Natural killer cell treated with Interleukin-12 subunit alpha and Interleukin-12 subunit beta and Interleukin-15 and Interleukin-18, amount 100 ng/mL, for 72 hours (primary cell): Measurements from ENCODE around the gene PSMC3IP. TPM values are rescaled to one million over a fixed set of nuclear protein-coding genes. Genes with fewer than 3 reads are reported as not detected.
A peak's percentile ranks its signal among the peaks of the same experiment; 100 is the strongest.

Experiments
- ATAC-seq, 2 donors: fragments of 150-1000 bp; cut with Tn5 transposase in 1 of 2; sonication (Bioruptor Pico), chemical (Tn5 transposase) in 1 of 2; 2 replicates each; pipeline ENCODE4 v1.10.0; 2021
- DNase-seq: peaks from one replicate; pipeline ENCODE4 v3.0.0; 2022; ENCODE audit warnings: low spot score
- H3K27ac Mint-ChIP-seq, 2 donors: 1 replicate in 1 of 2; 2 replicates in 1 of 2; pipeline ENCODE4 v1.8.0; 2022; ENCODE audit warnings: mixed read lengths in 2 of 2, mild to moderate bottlenecking in 1 of 2, moderate library complexity in 1 of 2
- H3K27me3 Mint-ChIP-seq, 2 donors: 1 replicate in 1 of 2; 2 replicates in 1 of 2; pipeline ENCODE4 v1.8.0; 2022; ENCODE audit warnings: mixed read lengths in 2 of 2
- H3K36me3 Mint-ChIP-seq: one replicate; pipeline ENCODE4 v1.8.0; 2022; ENCODE audit warnings: mixed read lengths
- H3K4me1 Mint-ChIP-seq, 2 donors: 1 replicate in 1 of 2; 2 replicates in 1 of 2; pipeline ENCODE4 v1.8.0; 2022; ENCODE audit warnings: low read depth in 2 of 2, mixed read lengths in 2 of 2, mild to moderate bottlenecking in 1 of 2
- H3K4me3 Mint-ChIP-seq: one replicate; pipeline ENCODE4 v1.8.0; 2022; ENCODE audit warnings: mixed read lengths
- H3K9me3 Mint-ChIP-seq: 2 replicates; pipeline ENCODE4 v1.8.0; 2022; ENCODE audit warnings: mixed read lengths
- total RNA-seq, 2 donors: library from RNA; stranded (reverse); gene quantifications; one replicate each; pipeline ENCODE4 v1.2.3, GENCODE V29; 2022

The PSMC3IP gene
- total RNA-seq, 2 donors from 2014 or later: 20.7 to 41.3 TPM

DNA sequence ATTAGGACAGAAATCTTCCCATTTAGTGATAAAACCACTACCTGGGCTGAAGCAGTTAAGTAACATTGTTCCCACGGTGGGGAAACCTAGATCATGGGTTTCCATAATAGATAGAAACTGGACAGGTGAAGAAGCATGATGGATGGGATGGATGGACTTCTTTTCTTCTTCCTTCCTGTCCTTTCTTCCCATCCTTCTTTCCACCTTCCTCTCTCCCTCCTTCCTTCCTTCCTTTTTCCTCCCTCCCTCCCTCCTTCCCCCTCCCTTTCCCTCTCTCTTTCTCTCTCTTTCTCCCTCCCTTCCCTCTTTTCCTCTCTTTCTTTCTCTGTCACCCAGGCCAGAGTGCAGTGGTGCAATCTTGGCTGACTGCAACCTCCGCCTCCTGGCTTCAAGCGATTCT lies 3.1 kb downstream of the PSMC3IP start:
- DNase-seq (no peak), ATAC-seq (no peak)
- peaks cover 27% of the 10 kb centered on the region for H3K36me3 Mint-ChIP-seq
- peaks cover 35 to 42% of the 10 kb centered on the region in 2 donors for H3K4me1 Mint-ChIP-seq
- H3K27ac Mint-ChIP-seq: no peak overlapping the region
- H3K27me3 Mint-ChIP-seq: no peaks in the 10 kb centered on the region
- no peaks in the 10 kb centered on the region for H3K9me3 Mint-ChIP-seq
- no peak overlapping the region for H3K4me3 Mint-ChIP-seq

DNA sequence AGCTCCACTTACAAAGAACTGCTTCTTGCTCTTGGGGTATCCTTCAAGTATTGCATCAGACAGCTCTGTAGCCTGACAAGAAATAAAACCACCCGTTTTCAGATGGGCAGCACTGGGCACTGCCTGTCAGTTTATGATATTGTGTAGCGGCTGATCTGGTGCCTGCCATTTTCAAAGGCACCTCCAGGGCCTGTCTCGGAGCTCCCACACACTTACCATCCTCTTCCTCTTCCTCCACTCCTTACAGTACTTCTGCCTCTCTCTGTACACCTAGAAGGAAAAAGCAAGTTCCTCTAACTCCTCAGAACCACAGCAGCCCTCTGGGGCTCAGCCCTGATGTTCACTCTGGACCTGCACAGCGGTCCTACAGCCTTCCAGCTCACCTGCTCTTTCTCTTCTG lies 4.4 kb downstream of the PSMC3IP start:
- no peak for ATAC-seq
- DNase-seq: no peak
- Mint-ChIP-seq H3K36me3 (peaks cover 27% of the 10 kb centered on the region), H3K27ac (peak overlapping the region; percentile 41 to 63), H3K27me3 (no peaks in the 10 kb centered on the region), H3K4me3 (no peak overlapping the region), H3K4me1 (peaks cover 38 to 39% of the 10 kb centered on the region in 2 donors), H3K9me3 (no peaks in the 10 kb centered on the region)

DNA sequence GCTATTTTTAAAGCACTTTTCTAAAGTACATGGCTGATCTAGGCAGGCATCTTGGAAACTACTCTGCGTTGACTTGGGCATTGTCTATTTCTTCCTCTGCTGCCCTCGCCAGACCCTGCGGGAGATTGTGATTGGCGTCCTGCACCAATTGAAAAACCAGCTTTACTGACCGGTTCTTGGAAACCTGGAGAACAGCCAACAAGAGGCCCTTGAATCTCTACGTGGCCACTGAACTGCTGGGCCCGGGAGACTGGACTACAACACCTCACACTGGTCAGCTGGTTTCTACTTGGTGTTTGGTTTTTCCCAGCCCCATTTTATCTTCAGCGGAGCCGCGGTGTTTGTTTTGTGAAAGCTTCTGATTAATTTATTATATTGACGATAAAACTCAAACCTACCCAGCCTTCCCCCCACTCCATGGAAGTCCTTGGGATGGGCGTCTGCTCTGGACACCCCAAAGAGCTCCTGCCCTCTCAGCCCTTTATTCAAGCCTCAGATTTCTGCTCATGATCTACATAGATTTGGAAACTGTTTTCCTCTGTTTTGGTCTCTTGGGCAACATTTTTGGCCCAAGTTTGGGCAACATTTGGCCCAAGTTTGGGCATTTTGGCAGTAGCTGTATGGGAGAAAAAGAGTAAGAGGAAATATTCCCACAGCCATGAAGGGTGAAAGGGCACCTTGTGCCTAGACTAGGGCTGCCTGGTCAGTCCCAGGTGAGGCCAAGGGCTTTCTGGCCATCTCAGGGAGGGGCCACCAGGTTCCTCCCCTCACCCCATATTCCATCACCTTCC lies 5.9 kb downstream of the PSMC3IP start:
- no peaks in the 10 kb centered on the region for H3K9me3 Mint-ChIP-seq
- DNase-seq (no peak), ATAC-seq (no peak)
- peaks cover 23% of the 10 kb centered on the region for H3K36me3 Mint-ChIP-seq
- H3K27me3 Mint-ChIP-seq: no peaks in the 10 kb centered on the region
- no peak overlapping the region for H3K4me3 Mint-ChIP-seq
- H3K27ac Mint-ChIP-seq: peak overlapping the region in 1 of 2 donors; percentile 47
- H3K4me1 Mint-ChIP-seq: peaks cover 33% of the 10 kb centered on the region in 2 donors

DNA sequence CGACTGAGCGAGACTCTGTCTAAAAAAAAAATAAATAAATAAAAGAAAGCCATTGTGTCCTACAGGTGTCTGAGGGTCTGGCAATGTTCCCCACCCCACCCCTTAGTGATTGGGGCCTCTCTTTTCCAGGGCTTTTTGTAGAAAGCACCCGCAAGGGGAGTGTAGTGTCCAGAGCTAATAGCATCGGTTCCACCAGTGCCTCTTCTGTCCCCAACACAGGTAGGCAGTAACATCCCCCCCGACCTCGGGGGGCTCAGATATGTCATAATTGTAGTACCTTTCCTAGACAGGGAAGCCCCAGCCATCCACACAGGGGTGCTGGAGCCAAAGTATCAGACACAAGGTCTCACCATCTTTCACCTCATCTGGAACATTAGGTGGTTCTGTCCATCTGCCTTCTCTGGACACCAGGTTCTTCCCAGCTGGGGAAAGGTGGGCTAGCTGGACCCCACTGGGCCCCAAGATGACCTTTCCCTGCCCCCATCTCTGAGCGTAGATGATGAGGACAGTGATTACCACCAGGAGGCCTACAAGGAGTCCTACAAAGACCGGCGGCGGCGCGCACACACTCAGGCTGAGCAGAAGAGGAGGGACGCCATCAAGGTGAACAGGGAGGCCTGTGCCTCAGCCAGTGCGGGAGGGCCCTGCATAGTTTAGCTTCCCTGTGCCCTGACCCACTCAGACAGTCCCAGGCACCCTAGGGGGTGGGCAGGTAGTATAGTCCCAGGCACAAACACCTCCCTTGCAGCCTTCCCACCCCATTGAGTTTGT lies 9.0 kb downstream of the PSMC3IP start:
- H3K4me3 Mint-ChIP-seq: peak overlapping the region; percentile 96
- H3K27me3 Mint-ChIP-seq: no peaks in the 10 kb centered on the region
- no peak for DNase-seq
- no peak for ATAC-seq
- peak overlapping the region; percentile 87 to 97 for H3K27ac Mint-ChIP-seq
- H3K9me3 Mint-ChIP-seq: no peaks in the 10 kb centered on the region
- peaks cover 27 to 32% of the 10 kb centered on the region in 2 donors for H3K4me1 Mint-ChIP-seq
- H3K36me3 Mint-ChIP-seq: peaks cover 9% of the 10 kb centered on the region

DNA sequence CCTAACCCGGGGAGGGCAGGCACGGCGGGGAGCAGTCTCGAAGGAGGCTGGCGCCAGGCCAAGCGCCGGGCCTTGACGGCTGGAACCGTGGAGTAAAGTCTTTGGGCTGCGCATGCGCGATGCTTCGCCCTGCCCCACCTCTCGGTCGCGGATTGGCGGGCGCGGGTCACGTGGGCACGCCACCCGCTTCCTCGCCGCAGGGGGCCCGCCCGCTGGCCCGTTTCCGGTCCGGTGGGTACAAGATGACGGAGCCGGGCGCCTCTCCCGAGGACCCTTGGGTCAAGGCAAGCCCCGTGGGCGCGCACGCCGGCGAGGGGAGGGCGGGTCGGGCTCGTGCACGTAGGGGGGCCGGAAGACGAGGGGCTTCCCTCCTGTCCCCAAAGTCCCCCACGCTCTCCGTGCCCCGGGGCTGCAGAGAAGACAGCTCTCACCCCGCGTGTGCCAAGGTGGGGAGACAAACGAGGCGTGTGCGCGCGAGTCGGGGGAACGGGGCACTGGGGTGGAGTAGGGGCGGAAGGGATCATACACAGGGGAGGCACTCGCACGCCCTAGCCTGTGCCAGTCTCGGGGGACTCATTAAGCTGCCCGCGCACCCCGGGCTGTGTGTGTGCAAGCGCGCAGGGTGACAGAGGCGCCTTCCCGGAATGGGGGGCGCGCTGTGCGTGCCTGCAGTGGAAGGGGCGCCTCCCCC lies 10.5 kb downstream of the PSMC3IP start, which contains the start of gene MLX:
Gene MLX, plus strand, starts transcription at position 218 of the 691 bp plus-strand sequence. Its CDS starts 25 bp downstream, at position 243.
- DNase-seq (peak; percentile 97), ATAC-seq (peak; percentile 88 to 91)
- Mint-ChIP-seq H3K36me3 (no peaks in the 10 kb centered on the region), H3K4me3 (peak within 1 kb of the TSS; percentile 96), H3K9me3 (no peaks in the 10 kb centered on the region), H3K27me3 (no peaks in the 10 kb centered on the region), H3K4me1 (peaks cover 30% of the 10 kb centered on the region in 2 donors), H3K27ac (peak within 1 kb of the TSS; percentile 87 to 97)

DNA sequence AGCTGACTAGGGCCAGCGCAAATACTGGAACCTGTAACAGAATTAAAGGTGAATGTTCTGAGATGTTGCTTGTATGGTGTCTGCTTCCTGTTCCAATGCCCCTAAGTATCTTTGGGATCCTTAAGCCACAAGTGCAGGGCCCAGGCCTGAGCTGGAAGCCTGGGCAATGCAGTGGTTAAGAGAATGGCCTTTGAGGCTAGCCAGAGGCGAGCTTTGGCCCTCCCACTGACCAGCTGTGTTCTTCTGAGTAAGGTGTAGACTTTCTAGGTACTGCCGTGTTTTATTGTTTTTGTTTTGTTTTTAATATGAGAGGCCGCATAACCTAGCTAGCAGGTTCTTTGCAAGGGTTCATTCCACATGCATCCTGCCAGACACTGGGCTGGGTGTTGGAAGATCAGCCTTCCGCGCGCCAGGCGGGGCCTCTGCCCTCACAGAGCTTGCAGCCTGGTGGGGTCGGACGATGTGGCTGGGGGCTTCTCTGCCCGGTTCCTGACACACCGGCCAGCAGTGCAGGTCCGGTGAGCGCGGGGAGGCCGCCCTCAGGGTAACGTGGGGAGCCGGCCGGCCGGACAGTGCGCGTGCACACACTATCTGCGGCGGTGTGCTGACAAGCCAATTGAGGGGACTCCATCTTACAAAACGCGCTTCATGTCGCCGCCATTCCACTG lies 11.2 kb downstream of the PSMC3IP start:
- Mint-ChIP-seq H3K27ac (peak overlapping the region; percentile 87 to 97), H3K27me3 (no peaks in the 10 kb centered on the region), H3K36me3 (no peaks in the 10 kb centered on the region), H3K4me3 (peak overlapping the region; percentile 96), H3K9me3 (no peaks in the 10 kb centered on the region), H3K4me1 (peaks cover 33 to 36% of the 10 kb centered on the region in 2 donors)
- ATAC-seq (no peak), DNase-seq (no peak)

DNA sequence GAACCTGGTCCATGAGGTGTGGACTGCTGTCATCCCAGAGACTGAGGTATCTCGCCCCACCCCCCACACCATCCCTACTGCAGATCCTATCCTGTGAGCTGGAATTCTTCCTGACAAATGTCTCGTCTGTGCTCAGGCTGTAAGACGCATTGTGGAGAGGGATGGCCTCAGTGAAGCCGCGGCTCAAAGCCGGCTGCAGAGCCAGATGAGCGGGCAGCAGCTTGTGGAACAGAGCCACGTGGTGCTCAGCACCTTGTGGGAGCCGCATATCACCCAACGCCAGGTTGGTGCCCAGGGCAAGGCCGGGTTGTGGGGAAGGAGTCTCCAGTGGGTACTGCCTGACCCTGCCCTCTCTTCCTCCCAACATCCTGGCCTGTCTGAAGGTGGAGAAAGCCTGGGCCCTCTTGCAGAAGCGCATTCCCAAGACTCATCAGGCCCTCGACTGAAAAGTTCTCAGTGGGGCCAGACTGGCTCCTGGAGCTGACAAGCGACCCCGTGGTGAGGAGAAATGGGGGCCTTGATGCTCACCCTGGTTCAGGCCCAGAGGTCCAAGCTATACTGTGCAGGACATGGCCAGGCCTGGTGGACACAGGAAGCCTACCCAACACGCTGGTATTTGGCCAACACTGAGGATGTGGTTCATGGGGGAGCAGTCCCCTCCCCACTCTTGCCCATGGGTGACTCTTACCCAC lies 11.9 kb downstream of the PSMC3IP start:
- peaks cover 33 to 37% of the 10 kb centered on the region in 2 donors for H3K4me1 Mint-ChIP-seq
- H3K27ac Mint-ChIP-seq: peak overlapping the region; percentile 87 to 97
- ATAC-seq: no peak
- no peak overlapping the region for H3K4me3 Mint-ChIP-seq
- H3K27me3 Mint-ChIP-seq: no peaks in the 10 kb centered on the region
- H3K9me3 Mint-ChIP-seq: no peaks in the 10 kb centered on the region
- H3K36me3 Mint-ChIP-seq: no peaks in the 10 kb centered on the region
- DNase-seq: no peak

DNA sequence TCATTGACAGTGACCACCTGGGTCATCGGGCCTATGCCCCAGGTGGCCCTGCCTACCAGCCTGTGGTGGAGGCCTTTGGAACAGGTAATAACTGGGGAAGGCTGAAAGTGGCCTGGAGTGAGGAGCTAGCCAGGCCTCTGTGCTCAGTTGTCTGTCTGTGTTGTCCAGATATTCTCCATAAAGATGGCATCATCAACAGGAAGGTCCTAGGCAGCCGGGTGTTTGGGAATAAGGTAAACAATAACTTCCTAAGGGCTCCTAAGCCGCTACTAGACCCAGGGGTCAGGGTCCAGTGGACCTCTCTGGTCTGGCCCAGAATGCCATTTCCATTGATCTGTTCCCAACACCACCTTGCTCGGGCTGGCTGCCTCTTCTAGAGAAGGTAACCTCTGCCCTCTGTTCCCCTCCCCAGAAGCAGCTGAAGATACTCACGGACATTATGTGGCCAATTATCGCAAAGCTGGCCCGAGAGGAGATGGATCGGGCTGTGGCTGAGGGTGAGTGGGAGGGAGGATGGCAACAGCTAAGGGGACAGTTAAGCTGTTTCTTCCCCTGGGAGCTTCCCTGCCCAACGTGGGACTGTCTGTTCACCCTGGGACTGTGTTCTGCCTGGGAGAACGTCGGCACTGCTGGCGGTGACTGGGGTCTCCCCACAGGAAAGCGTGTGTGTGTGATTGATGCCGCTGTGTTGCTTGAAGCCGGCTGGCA lies 12.6 kb downstream of the PSMC3IP start:
- no peak for DNase-seq
- Mint-ChIP-seq H3K4me3 (peak overlapping the region; percentile 22), H3K27me3 (no peaks in the 10 kb centered on the region), H3K36me3 (no peaks in the 10 kb centered on the region), H3K9me3 (no peaks in the 10 kb centered on the region), H3K27ac (peak overlapping the region; percentile 70 to 91), H3K4me1 (peaks cover 31 to 37% of the 10 kb centered on the region in 2 donors)
- ATAC-seq: no peak

DNA sequence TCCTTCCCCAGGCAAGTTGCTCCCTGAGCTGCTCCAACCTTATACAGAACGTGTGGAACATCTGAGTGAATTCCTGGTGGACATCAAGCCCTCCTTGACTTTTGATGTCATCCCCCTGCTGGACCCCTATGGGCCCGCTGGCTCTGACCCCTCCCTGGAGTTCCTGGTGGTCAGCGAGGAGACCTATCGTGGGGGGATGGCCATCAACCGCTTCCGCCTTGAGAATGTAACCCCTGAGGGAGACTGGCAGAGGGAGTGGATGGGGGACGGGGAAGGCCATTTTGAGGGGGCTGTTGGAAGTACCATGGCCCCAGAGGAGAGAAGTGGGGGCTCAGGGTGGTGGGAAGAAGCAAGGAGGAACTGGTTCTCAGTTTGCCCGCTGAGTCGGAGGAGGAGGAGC lies 13.6 kb downstream of the PSMC3IP start:
- Mint-ChIP-seq H3K27ac (peak overlapping the region; percentile 91 to 98), H3K36me3 (no peaks in the 10 kb centered on the region), H3K9me3 (no peaks in the 10 kb centered on the region), H3K4me1 (peaks cover 27 to 35% of the 10 kb centered on the region in 2 donors), H3K27me3 (no peaks in the 10 kb centered on the region), H3K4me3 (peak overlapping the region; percentile 94)
- no peak for ATAC-seq
- no peak for DNase-seq

DNA sequence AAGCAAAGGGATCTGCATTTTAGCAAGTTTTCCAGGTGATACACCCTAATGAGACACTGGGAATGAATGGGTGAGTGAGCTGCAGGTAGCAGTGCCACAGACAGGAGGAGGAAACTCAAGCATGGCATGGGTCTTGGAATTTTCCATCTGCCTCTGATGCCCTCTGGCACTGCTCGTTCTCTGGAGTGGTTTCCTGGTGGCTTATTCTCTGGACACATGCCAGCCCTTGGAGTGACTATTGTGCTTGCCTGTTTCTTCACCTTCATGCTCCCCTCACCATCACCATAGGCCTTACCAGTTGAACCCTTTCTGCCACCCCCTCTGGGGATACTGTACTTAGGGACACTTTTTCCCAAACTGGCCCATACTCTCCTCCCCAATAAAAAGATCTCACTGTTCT lies 14.0 kb downstream of the PSMC3IP start:
- Mint-ChIP-seq H3K4me1 (peaks cover 24 to 31% of the 10 kb centered on the region in 2 donors), H3K27ac (peak overlapping the region; percentile 91 to 98), H3K36me3 (no peaks in the 10 kb centered on the region), H3K9me3 (no peaks in the 10 kb centered on the region), H3K27me3 (no peaks in the 10 kb centered on the region), H3K4me3 (peak overlapping the region; percentile 94)
- DNase-seq: no peak
- no peak for ATAC-seq

DNA sequence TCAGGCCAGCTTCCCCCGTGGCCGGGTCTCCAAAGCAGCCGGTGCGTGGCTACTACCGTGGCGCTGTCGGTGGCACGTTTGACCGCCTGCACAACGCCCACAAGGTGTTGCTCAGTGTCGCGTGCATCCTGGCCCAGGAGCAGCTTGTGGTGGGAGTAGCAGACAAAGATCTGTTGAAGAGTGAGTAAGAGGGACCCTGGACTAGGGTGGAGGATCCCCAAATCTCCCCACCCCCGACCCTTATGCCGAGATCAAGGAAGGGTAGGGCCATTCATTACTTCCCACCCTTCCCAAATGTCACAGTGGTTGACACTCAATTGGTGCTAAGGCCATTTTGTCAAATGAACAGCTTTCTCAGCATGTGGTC lies 14.4 kb downstream of the PSMC3IP start:
- Mint-ChIP-seq H3K36me3 (no peaks in the 10 kb centered on the region), H3K4me1 (peaks cover 23 to 31% of the 10 kb centered on the region in 2 donors), H3K4me3 (peak overlapping the region; percentile 94), H3K9me3 (no peaks in the 10 kb centered on the region), H3K27me3 (no peaks in the 10 kb centered on the region), H3K27ac (peak overlapping the region; percentile 91 to 98)
- ATAC-seq: no peak
- no peak for DNase-seq

DNA sequence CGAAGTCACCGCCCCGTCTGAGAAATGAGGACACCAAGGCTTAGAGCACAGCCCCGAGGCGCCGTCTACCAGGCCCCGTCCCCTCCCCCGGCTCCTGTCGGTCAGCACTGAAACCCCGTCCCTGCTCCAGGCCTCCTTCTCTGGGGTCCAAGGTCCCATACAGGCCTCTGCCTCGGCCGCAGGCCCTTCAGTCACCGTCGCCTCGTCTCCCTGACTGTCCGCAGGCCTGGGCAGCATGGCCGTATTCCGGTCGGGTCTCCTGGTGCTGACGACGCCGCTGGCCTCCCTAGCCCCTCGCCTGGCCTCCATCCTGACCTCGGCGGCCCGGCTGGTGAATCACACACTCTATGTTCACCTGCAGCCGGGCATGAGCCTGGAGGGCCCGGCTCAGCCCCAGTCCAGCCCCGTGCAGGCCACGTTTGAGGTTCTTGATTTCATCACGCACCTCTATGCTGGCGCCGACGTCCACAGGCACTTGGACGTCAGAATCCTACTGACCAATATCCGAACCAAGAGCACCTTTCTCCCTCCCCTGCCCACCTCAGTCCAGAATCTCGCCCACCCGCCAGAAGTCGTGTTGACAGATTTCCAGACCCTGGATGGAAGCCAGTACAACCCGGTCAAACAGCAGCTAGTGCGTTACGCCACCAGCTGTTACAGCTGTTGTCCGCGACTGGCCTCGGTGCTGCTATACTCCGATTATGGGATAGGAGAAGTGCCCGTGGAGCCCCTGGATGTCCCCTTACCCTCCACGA lies 15.0 kb downstream of the PSMC3IP start:
- ATAC-seq (peak; percentile 41 to 66), DNase-seq (peak; percentile 77)
- no peaks in the 10 kb centered on the region for H3K9me3 Mint-ChIP-seq
- H3K27me3 Mint-ChIP-seq: no peaks in the 10 kb centered on the region
- peaks cover 20 to 27% of the 10 kb centered on the region in 2 donors for H3K4me1 Mint-ChIP-seq
- peak overlapping the region; percentile 91 to 98 for H3K27ac Mint-ChIP-seq
- peak overlapping the region; percentile 94 for H3K4me3 Mint-ChIP-seq
- H3K36me3 Mint-ChIP-seq: no peaks in the 10 kb centered on the region
